Fibroblast of villous mesenchyme (primary cell): ENCODE data around the gene PSAP. TPM values are rescaled to one million over a fixed set of nuclear protein-coding genes. Genes with fewer than 3 reads are reported as not detected.

Experiments
- DNase-seq: peaks from one replicate; pipeline ENCODE4 v3.0.0-alpha.2; 2010; ENCODE audit warnings: low read depth
- H3K4me3 ChIP-seq: 2 replicates; pipeline ENCODE4 v1.5.1; 2011; ENCODE audit warnings: low read depth, mild to moderate bottlenecking, low read length
- total RNA-seq: library from RNA; depleted of rRNA; stranded (reverse); fragments of >200 nt; gene quantifications from 2 replicates; pipeline ENCODE4 v1.2.3, GENCODE V29; 2012
- TF ChIP-seq, protein P1 (sequence below): IDR thresholded peaks from 2 replicates; pipeline ENCODE4 v1.5.1; 2012; ENCODE audit warnings: low read depth, mild to moderate bottlenecking, low read length; ENCODE audit not compliant: insufficient read depth

PSAP gene
- total RNA-seq, 1 donor: 521 TPM

DNA sequence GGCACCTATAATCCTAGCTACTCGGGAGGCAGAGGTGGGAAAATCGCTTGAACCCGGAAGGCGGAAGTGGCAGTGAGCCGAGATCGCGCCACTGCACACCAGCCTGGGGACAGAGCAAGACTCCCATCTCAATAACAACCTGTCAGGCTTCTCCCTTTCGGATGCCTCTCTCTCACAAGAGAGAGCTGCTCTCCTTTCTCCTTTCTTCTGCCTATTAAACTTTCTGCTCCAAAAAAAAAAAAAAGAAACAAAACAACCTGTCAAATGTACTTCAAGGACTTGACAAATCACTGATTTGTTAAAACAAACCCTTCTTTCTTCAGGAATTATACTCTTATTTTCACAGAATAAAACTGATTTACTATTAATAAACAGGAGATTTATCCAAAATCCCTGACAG lies 3.6 kb downstream of the PSAP start:
- DNase-seq: no peak
- TF ChIP-seq, protein P1, sequence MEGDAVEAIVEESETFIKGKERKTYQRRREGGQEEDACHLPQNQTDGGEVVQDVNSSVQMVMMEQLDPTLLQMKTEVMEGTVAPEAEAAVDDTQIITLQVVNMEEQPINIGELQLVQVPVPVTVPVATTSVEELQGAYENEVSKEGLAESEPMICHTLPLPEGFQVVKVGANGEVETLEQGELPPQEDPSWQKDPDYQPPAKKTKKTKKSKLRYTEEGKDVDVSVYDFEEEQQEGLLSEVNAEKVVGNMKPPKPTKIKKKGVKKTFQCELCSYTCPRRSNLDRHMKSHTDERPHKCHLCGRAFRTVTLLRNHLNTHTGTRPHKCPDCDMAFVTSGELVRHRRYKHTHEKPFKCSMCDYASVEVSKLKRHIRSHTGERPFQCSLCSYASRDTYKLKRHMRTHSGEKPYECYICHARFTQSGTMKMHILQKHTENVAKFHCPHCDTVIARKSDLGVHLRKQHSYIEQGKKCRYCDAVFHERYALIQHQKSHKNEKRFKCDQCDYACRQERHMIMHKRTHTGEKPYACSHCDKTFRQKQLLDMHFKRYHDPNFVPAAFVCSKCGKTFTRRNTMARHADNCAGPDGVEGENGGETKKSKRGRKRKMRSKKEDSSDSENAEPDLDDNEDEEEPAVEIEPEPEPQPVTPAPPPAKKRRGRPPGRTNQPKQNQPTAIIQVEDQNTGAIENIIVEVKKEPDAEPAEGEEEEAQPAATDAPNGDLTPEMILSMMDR: no peak
- H3K4me3 ChIP-seq: no peak overlapping the region

DNA sequence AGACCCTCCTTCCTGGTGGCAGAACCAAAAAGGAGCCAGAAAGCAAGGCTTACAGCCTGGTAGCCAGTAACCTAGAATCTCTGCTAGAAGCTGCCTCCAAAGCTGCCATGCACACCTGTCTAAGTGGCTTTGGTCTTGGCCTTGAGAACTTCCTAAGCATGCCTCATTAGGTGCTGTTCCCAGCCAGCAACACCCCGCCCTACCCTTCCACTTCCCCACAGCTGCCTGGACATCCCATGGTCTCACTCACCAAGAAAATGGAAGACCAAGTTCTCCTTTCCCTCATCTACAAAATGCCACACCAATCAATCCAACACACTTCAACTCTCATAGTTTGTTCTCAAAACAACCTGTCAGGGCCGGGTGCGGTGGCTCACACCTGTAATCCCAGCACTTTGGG lies 4.2 kb downstream of the PSAP start:
- no peak overlapping the region for H3K4me3 ChIP-seq
- TF ChIP-seq, protein P1: no peak
- DNase-seq: no peak

DNA sequence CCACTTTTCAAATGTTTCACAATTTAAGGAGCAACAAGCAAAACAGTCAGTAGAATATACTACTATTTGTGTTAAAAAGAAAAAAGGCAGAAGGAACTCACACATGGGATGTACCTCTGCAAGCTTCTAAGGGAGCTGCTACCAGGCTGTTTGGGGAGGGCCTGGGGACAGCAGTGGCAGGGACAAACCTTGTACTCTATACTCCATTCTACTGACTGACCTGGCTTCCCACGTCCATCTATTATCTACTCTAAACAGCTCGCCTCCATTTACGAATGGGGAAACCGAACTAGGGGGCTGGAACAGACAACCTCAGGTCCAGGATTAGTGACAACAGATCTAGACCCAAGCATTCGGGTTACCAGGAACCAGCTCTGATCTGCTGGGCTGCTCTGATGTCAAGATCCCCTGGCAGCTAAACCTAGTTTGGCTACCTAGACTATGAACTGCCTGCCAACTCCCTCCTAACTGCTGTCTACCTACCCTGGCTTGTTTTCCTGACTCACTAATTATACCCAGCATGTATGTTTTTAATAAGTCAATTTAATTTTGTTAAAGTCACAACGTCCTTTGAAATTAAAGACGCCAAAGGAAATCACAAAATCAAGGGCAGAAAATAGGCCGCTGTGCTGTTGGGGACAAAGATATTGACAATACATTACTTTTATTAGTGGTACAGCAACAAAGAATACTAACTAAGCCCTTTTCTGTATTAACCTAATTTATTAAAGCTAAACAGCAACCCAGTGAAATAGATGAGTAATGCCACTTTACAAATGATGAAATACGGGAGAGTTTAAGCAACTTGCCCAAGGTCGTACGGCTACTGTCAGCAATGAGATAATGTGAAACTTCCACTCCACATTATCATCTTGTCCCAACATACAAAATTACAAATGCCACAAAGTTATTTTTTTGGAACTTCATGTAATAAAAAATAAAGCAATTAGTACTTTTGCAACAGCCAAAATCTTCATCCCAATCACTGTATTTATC lies 5.3 kb downstream of the PSAP start:
- DNase-seq: no peak
- no peak overlapping the region for H3K4me3 ChIP-seq
- TF ChIP-seq, protein P1: no peak

DNA sequence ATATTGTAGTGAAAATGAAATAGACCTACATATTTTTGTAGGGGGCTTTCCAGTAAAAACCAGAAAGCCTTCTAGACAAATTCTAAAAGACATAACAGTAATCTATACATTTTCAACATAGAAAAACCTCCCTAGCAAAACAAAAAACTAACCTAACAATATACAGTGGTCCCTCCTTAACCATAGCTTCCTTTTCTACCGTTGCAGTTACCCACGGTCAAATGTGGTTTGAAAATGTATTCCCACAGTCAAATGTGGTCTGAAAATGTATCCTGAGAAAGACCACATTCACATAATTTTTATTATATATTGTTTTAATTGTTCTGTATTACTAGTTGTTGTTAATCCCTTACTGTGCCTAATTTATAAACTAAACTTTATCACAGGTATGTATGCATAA lies 6.4 kb downstream of the PSAP start:
- DNase-seq: no peak
- TF ChIP-seq, protein P1: no peak

DNA sequence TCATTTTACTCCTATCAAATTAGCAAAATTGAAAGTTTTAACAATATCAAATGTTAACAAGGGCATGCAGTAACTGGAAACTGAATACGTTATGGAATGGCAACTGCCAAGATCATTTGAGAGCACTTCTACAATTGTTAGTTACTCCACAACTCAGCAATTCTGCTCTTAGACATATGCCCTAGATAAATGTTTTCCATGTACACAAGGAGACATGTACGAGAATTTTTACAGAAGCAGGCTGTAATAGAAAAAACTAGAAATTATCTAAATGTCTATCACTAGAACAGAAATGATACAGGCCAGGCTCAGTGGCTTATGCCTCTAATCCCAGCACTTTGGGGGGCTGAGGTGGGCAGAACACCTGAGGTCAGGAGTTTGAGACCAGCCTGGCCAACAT lies 7.0 kb downstream of the PSAP start:
- DNase-seq: no peak
- H3K4me3 ChIP-seq: no peak overlapping the region
- TF ChIP-seq, protein P1: no peak

More for the DNA sequence above, 6.4 kb downstream of the PSAP start:
- no peak overlapping the region for H3K4me3 ChIP-seq

DNA sequence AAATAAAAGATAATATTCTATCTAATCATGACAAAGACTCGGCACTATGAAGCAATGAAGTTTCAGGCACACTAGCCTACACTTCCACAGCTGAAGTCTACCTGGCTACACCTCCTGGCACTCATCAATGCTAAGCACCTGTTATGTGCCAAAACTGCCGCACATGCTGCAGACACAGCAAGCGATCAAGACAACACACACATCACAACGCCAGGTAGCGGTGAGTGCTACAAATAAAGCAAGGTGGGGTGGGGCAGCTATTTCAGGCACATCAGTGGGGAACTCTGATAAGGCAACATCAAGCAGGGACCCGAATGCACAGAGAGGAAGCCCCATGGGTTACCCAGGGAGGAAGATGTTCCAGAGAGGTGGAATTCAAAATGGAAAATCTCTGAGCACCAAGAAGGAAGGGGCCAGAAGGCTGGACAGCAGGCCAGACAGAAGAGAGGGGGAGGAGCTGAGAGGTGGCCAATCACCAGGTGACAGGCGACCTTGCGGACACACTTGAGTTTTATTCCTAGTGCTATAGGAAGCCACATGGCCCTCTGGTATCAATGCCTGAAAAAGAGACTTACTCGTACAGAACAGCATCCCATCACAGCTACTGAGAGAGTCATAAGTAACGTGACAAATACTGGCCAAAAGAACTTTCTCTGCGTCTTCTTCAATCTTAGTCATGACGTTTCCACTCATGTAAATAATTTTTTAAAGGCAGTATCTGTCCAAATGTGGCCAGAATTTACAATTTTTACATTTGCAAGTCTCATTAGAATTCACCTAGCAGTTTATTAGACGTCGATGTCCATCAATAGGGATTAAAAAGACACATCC lies 8.0 kb downstream of the PSAP start:
- H3K4me3 ChIP-seq: no peak overlapping the region
- TF ChIP-seq, protein P1: no peak
- DNase-seq: no peak
